ENCODE data around the gene USP32. TPM values are rescaled to one million over a fixed set of nuclear protein-coding genes. Genes with fewer than 3 reads are reported as not detected.
A peak's percentile ranks its signal among the peaks of the same experiment; 100 is the strongest.

The USP32 gene
- total RNA-seq, 1 experiment from 2014 or later, result 103 TPM

GRCh38 chr17:60169921-60170817, 221.8 kb downstream of the USP32 start:
- no peaks in the 10 kb centered on the region for H3K9me3 Mint-ChIP-seq
- CTCF ChIA-PET, result interaction anchor here (0.5 to 3.1 kb wide), 6 partner anchors 7 to 34 kb away, joined by 3 to 31 read pairs (median 5); partner anchors contain the start of gene CA4
- no peak overlapping the region for H3K4me3 Mint-ChIP-seq
- no peak for ATAC-seq
- TF ChIP-seq GABPB1 (CRISPR knock-in tag; IDR thresholded peaks at IDR 0.05), result peak; percentile 95
- TF ChIP-seq EMX1 (CRISPR knock-in tag; IDR thresholded peaks at IDR 0.05), result no peak
- H3K36me3 Mint-ChIP-seq, result no peaks in the 10 kb centered on the region
- POLR2A ChIA-PET, result interaction anchor here (0.7 to 1.1 kb wide), 2 partner anchors 9 to 13 kb away, joined by 3 read pairs; no protein-coding TSS in a partner anchor
- peaks cover 20% of the 10 kb centered on the region for H3K4me1 Mint-ChIP-seq
- no peak overlapping the region for H3K27ac Mint-ChIP-seq
- DNase-seq (ENCODE audit: low spot score), result no peak
- no peaks in the 10 kb centered on the region for H3K27me3 Mint-ChIP-seq (ENCODE audit: low read depth)

DNA sequence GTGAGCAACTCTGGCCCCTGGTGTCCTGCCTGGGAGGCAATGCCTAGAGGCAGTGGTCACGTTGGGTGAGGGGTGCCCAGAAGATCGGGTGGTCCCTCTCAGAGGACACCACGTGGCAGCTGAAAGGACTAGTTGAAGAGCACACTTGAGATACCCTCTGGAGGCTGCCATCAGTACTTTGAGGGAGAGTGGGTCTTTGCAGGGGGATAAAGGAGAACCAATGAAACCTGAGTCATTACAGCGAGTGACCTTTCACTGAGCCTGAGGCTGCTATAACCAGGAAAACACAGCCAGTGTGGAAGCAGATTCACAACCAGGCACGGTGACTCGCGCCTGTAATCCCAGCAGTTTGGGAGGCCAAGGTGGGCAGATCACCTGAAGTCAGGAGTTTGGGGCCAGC, 223.3 kb downstream of the USP32 start:
- Mint-ChIP-seq H3K4me3 (no peak overlapping the region), H3K27me3 (ENCODE audit: low read depth) (no peaks in the 10 kb centered on the region), H3K27ac (no peak overlapping the region), H3K9me3 (no peaks in the 10 kb centered on the region), H3K4me1 (peaks cover 24% of the 10 kb centered on the region), H3K36me3 (no peaks in the 10 kb centered on the region)
- ChIA-PET CTCF (interaction anchor here (0.9 to 2.1 kb wide), 2 partner anchors 25 to 27 kb away, joined by 4 to 10 read pairs; no protein-coding TSS in a partner anchor), POLR2A (no interaction called here)
- TF ChIP-seq NFYB (CRISPR knock-in tag; conservative IDR thresholded peaks at IDR 0.05; ENCODE audit: low read depth) (no peak), ZNF232 (CRISPR knock-in tag; IDR thresholded peaks at IDR 0.05) (no peak), NR1H2 (CRISPR knock-in tag; IDR thresholded peaks at IDR 0.05) (no peak), ZNF671 (CRISPR knock-in tag; IDR thresholded peaks at IDR 0.05) (no peak), SMAD3 (CRISPR knock-in tag; IDR thresholded peaks at IDR 0.05; ENCODE audit: borderline replicate concordance) (no peak)
- TF ChIP-seq, protein P1, sequence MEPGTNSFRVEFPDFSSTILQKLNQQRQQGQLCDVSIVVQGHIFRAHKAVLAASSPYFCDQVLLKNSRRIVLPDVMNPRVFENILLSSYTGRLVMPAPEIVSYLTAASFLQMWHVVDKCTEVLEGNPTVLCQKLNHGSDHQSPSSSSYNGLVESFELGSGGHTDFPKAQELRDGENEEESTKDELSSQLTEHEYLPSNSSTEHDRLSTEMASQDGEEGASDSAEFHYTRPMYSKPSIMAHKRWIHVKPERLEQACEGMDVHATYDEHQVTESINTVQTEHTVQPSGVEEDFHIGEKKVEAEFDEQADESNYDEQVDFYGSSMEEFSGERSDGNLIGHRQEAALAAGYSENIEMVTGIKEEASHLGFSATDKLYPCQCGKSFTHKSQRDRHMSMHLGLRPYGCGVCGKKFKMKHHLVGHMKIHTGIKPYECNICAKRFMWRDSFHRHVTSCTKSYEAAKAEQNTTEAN (CRISPR knock-in tag; IDR thresholded peaks at IDR 0.05), result no peak
- ATAC-seq (peak; percentile 13), DNase-seq (ENCODE audit: low spot score) (no peak)

GRCh38 chr17:60167065-60167741, 224.7 kb downstream of the USP32 start:
- H3K4me3 Mint-ChIP-seq, result no peak overlapping the region
- DNase-seq (ENCODE audit: low spot score) (no peak), ATAC-seq (no peak)
- peaks cover 39% of the 10 kb centered on the region for H3K4me1 Mint-ChIP-seq
- no peaks in the 10 kb centered on the region for H3K27me3 Mint-ChIP-seq (ENCODE audit: low read depth)
- CTCF ChIA-PET, result interaction anchor here (1.0 to 2.1 kb wide), 2 partner anchors 10 to 24 kb away, joined by 3 to 10 read pairs; no protein-coding TSS in a partner anchor
- no peaks in the 10 kb centered on the region for H3K36me3 Mint-ChIP-seq
- H3K9me3 Mint-ChIP-seq, result no peaks in the 10 kb centered on the region
- POLR2A ChIA-PET, result no interaction called here
- no peak overlapping the region for H3K27ac Mint-ChIP-seq
- TF ChIP-seq, protein P2, sequence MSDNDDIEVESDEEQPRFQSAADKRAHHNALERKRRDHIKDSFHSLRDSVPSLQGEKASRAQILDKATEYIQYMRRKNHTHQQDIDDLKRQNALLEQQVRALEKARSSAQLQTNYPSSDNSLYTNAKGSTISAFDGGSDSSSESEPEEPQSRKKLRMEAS (CRISPR knock-in tag; IDR thresholded peaks at IDR 0.05), result no peak
- TF ChIP-seq TP53 (CRISPR knock-in tag; IDR thresholded peaks at IDR 0.05) (no peak), ZNF423 (CRISPR knock-in tag; IDR thresholded peaks at IDR 0.05) (no peak), ZNF396 (CRISPR knock-in tag; IDR thresholded peaks at IDR 0.05; ENCODE audit: borderline replicate concordance) (no peak), NR2C2 (CRISPR knock-in tag; IDR thresholded peaks at IDR 0.05) (no peak), ATF1 (CRISPR knock-in tag; IDR thresholded peaks at IDR 0.05) (no peak), ZNF232 (CRISPR knock-in tag; IDR thresholded peaks at IDR 0.05) (no peak), JAZF1 (CRISPR knock-in tag; IDR thresholded peaks at IDR 0.05) (no peak), ZNF671 (CRISPR knock-in tag; IDR thresholded peaks at IDR 0.05) (no peak), JUN (CRISPR knock-in tag; IDR thresholded peaks at IDR 0.05) (no peak), ZBTB21 (CRISPR knock-in tag; IDR thresholded peaks at IDR 0.05; ENCODE audit: borderline replicate concordance) (no peak), MLX (CRISPR knock-in tag; IDR thresholded peaks at IDR 0.05) (no peak), PRRX2 (CRISPR knock-in tag; IDR thresholded peaks at IDR 0.05) (no peak), TEAD4 (CRISPR knock-in tag; IDR thresholded peaks at IDR 0.05) (no peak), NFE2L1 (CRISPR knock-in tag; IDR thresholded peaks at IDR 0.05) (no peak)
- TF ChIP-seq, protein P3, sequence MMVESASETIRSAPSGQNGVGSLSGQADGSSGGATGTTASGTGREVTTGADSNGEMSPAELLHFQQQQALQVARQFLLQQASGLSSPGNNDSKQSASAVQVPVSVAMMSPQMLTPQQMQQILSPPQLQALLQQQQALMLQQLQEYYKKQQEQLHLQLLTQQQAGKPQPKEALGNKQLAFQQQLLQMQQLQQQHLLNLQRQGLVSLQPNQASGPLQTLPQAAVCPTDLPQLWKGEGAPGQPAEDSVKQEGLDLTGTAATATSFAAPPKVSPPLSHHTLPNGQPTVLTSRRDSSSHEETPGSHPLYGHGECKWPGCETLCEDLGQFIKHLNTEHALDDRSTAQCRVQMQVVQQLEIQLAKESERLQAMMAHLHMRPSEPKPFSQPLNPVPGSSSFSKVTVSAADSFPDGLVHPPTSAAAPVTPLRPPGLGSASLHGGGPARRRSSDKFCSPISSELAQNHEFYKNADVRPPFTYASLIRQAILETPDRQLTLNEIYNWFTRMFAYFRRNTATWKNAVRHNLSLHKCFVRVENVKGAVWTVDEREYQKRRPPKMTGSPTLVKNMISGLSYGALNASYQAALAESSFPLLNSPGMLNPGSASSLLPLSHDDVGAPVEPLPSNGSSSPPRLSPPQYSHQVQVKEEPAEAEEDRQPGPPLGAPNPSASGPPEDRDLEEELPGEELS (CRISPR knock-in tag; IDR thresholded peaks at IDR 0.05), result no peak
- TF ChIP-seq, protein P4, sequence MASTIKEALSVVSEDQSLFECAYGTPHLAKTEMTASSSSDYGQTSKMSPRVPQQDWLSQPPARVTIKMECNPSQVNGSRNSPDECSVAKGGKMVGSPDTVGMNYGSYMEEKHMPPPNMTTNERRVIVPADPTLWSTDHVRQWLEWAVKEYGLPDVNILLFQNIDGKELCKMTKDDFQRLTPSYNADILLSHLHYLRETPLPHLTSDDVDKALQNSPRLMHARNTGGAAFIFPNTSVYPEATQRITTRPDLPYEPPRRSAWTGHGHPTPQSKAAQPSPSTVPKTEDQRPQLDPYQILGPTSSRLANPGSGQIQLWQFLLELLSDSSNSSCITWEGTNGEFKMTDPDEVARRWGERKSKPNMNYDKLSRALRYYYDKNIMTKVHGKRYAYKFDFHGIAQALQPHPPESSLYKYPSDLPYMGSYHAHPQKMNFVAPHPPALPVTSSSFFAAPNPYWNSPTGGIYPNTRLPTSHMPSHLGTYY (CRISPR knock-in tag; IDR thresholded peaks at IDR 0.05), result no peak

All from WTC11 (cell line).